WTC11 (cell line): ENCODE measurements around the gene SEC61A1. TPM values are rescaled to one million over a fixed set of nuclear protein-coding genes. Genes with fewer than 3 reads are reported as not detected.
A peak's percentile ranks its signal among the peaks of the same experiment; 100 is the strongest.

Source experiments
- ATAC-seq: fragments of 200-7000 bp; cut with Tn5 transposase; 2 replicates; pipeline ENCODE4 v1.10.0; 2021; ENCODE audit warnings: mild to moderate bottlenecking, moderate library complexity
- CTCF ChIA-PET: fragments of 300-600 bp; sonication (Branson Sonifier 250); formaldehyde crosslinking; loops from one replicate; lab custom pipeline; 2021; ENCODE audit warnings: antibody characterized with exemption; lab: Charles Lee
- POLR2A ChIA-PET: fragments of 350-600 bp; sonication (Branson Sonifier 250); formaldehyde crosslinking; loops from one replicate; lab custom pipeline; 2021; ENCODE audit warnings: antibody characterized with exemption; lab: Charles Lee
- DNase-seq: peaks from one replicate; pipeline ENCODE4 v3.0.0; 2021; ENCODE audit warnings: low spot score
- H3K27ac Mint-ChIP-seq: 2 replicates; pipeline ENCODE4 v1.8.0; 2021; ENCODE audit warnings: mixed read lengths
- H3K27me3 Mint-ChIP-seq: 2 replicates; pipeline ENCODE4 v1.8.0; 2021; ENCODE audit warnings: low read depth, mild to moderate bottlenecking, moderate library complexity, mixed read lengths
- H3K36me3 Mint-ChIP-seq: 2 replicates; pipeline ENCODE4 v1.8.0; 2021; ENCODE audit warnings: mixed read lengths
- H3K4me1 Mint-ChIP-seq: 2 replicates; pipeline ENCODE4 v1.8.0; 2022; ENCODE audit warnings: mixed read lengths
- H3K4me3 Mint-ChIP-seq: 2 replicates; pipeline ENCODE4 v1.8.0; 2021; ENCODE audit warnings: mild to moderate bottlenecking, moderate library complexity, mixed read lengths
- H3K9me3 Mint-ChIP-seq: 2 replicates; pipeline ENCODE4 v1.8.0; 2021; ENCODE audit warnings: mixed read lengths
- ARID4B ChIP-seq: sonication (generic); formaldehyde crosslinking; IDR thresholded peaks from 2 replicates; pipeline ENCODE4 v1.8.0; 2023; ENCODE audit warnings: missing genetic modification reagents, mild to moderate bottlenecking, borderline replicate concordance
- ESRRA ChIP-seq: sonication (generic); formaldehyde crosslinking; IDR thresholded peaks from 2 replicates; pipeline ENCODE4 v1.8.1; 2022; ENCODE audit warnings: mild to moderate bottlenecking, missing genetic modification reagents, borderline replicate concordance
- ETV6 ChIP-seq: sonication (generic); formaldehyde crosslinking; IDR thresholded peaks from 2 replicates; pipeline ENCODE4 v1.8.1; 2022; ENCODE audit warnings: mild to moderate bottlenecking, missing genetic modification reagents
- FOXK1 ChIP-seq: sonication (generic); formaldehyde crosslinking; IDR thresholded peaks from 2 replicates; pipeline ENCODE4 v1.8.0; 2022; ENCODE audit warnings: mild to moderate bottlenecking, moderate library complexity, missing genetic modification reagents
- FOXP1 ChIP-seq: sonication (generic); formaldehyde crosslinking; IDR thresholded peaks from 2 replicates; pipeline ENCODE4 v1.8.0; 2022; ENCODE audit warnings: missing genetic modification reagents, mild to moderate bottlenecking, moderate library complexity, borderline replicate concordance
- GRHL2 ChIP-seq: fragments of 250-450 bp; sonication (Bioruptor Pico); IDR thresholded peaks from 2 replicates; pipeline ENCODE4 v1.8.0; 2022; ENCODE audit warnings: mild to moderate bottlenecking, moderate library complexity; ENCODE audit not compliant: insufficient replicate concordance, severe bottlenecking
- GTF2I ChIP-seq: fragments of 250-450 bp; sonication (Bioruptor Pico); conservative IDR thresholded peaks from 2 replicates; pipeline ENCODE4 v1.4.0; 2021; ENCODE audit warnings: mild to moderate bottlenecking
- JAZF1 ChIP-seq: fragments of 250-450 bp; sonication (Bioruptor Pico); IDR thresholded peaks from 2 replicates; pipeline ENCODE4 v1.9.0; 2021; ENCODE audit warnings: moderate library complexity, mild to moderate bottlenecking, inconsistent platforms
- NFE2L1 ChIP-seq: sonication (generic); formaldehyde crosslinking; IDR thresholded peaks from 2 replicates; pipeline ENCODE4 v1.8.1; 2023; ENCODE audit warnings: missing genetic modification reagents
- NR2C2 ChIP-seq: sonication (generic); formaldehyde crosslinking; IDR thresholded peaks from 2 replicates; pipeline ENCODE4 v1.8.0; 2022; ENCODE audit warnings: mild to moderate bottlenecking, missing genetic modification reagents
- PRRX2 ChIP-seq: fragments of 250-450 bp; sonication (Bioruptor Pico); IDR thresholded peaks from 2 replicates; pipeline ENCODE4 v1.8.0; 2021; ENCODE audit warnings: mild to moderate bottlenecking
- RORB ChIP-seq: fragments of 250-450 bp; sonication (Bioruptor Pico); IDR thresholded peaks from 2 replicates; pipeline ENCODE4 v1.9.0; 2021; ENCODE audit warnings: mild to moderate bottlenecking
- SOX15 ChIP-seq: fragments of 250-450 bp; sonication (Bioruptor Pico); IDR thresholded peaks from 2 replicates; pipeline ENCODE4 v1.9.0; 2021; ENCODE audit warnings: mild to moderate bottlenecking
- SP1 ChIP-seq: sonication (generic); formaldehyde crosslinking; conservative IDR thresholded peaks from 2 replicates; pipeline ENCODE4 v1.8.1; 2022; ENCODE audit warnings: missing genetic modification reagents
- ZBTB21 ChIP-seq: sonication (generic); formaldehyde crosslinking; IDR thresholded peaks from 2 replicates; pipeline ENCODE4 v1.8.1; 2023; ENCODE audit warnings: mild to moderate bottlenecking, missing genetic modification reagents, borderline replicate concordance
- ZNF671 ChIP-seq: fragments of 250-450 bp; sonication (Bioruptor Pico); IDR thresholded peaks from 2 replicates; pipeline ENCODE4 v1.8.0; 2021; ENCODE audit warnings: mild to moderate bottlenecking
- ZSCAN18 ChIP-seq: fragments of 250-450 bp; sonication (Bioruptor Pico); IDR thresholded peaks from 2 replicates; pipeline ENCODE4 v2.1.2; 2022; ENCODE audit warnings: mild to moderate bottlenecking, moderate library complexity
- total RNA-seq: library from RNA; stranded (reverse); gene quantifications from 3 replicates; pipeline ENCODE4 v1.2.3, GENCODE V29; 2021
- TF ChIP-seq, protein P1 (sequence below): sonication (generic); formaldehyde crosslinking; IDR thresholded peaks from 2 replicates; pipeline ENCODE4 v1.8.1; 2023; ENCODE audit warnings: mild to moderate bottlenecking, missing genetic modification reagents
- TF ChIP-seq, protein P2 (sequence below): sonication (generic); formaldehyde crosslinking; IDR thresholded peaks from 2 replicates; pipeline ENCODE4 v1.8.0; 2022; ENCODE audit warnings: mild to moderate bottlenecking, missing genetic modification reagents
- TF ChIP-seq, protein P3 (sequence below): fragments of 200-600 bp; IDR thresholded peaks from 2 replicates; pipeline ENCODE4 v1.8.0; 2022; ENCODE audit warnings: antibody characterized with exemption

SEC61A1 gene
- total RNA-seq, 1 experiment from 2014 or later: 152 TPM

DNA sequence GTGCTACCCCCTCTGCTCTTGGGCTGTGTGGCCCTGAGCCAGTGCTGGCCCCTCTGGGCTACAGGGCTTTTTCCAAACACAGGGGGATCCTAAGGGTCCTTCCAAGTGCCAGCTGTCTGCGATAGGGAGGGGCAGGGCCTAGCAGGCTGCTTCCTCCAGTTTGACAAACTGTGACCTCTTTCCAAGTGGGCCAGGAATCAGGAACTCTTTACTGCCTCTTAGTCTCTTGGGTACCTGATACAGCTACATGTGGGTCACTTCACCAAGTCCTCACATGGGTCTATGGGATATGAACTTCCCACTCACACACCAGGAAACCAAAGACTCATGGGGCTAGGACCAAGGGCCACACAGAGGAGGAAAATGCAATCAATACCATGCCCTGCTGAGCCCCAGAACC is 25.4 kb downstream of the SEC61A1 start:
- no peaks in the 10 kb centered on the region for H3K9me3 Mint-ChIP-seq
- no peak for DNase-seq
- peaks cover 36% of the 10 kb centered on the region for H3K36me3 Mint-ChIP-seq
- ATAC-seq: no peak
- H3K27ac Mint-ChIP-seq: peak overlapping the region; percentile 63
- ChIA-PET CTCF (interaction anchor here (0.7 to 4.7 kb wide), 2 partner anchors 16 to 56 kb away, joined by 4 to 34 read pairs; no protein-coding TSS in a partner anchor), POLR2A (no interaction called here)
- no peak for TF ChIP-seq FOXK1 (CRISPR knock-in tag)
- TF ChIP-seq, protein P1, sequence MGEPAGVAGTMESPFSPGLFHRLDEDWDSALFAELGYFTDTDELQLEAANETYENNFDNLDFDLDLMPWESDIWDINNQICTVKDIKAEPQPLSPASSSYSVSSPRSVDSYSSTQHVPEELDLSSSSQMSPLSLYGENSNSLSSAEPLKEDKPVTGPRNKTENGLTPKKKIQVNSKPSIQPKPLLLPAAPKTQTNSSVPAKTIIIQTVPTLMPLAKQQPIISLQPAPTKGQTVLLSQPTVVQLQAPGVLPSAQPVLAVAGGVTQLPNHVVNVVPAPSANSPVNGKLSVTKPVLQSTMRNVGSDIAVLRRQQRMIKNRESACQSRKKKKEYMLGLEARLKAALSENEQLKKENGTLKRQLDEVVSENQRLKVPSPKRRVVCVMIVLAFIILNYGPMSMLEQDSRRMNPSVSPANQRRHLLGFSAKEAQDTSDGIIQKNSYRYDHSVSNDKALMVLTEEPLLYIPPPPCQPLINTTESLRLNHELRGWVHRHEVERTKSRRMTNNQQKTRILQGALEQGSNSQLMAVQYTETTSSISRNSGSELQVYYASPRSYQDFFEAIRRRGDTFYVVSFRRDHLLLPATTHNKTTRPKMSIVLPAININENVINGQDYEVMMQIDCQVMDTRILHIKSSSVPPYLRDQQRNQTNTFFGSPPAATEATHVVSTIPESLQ (CRISPR knock-in tag): no peak
- no peaks in the 10 kb centered on the region; the same call in 1 of the 2 replicates for H3K27me3 Mint-ChIP-seq
- H3K4me1 Mint-ChIP-seq: peaks cover 12% of the 10 kb centered on the region
- H3K4me3 Mint-ChIP-seq: peak overlapping the region; percentile 39

DNA sequence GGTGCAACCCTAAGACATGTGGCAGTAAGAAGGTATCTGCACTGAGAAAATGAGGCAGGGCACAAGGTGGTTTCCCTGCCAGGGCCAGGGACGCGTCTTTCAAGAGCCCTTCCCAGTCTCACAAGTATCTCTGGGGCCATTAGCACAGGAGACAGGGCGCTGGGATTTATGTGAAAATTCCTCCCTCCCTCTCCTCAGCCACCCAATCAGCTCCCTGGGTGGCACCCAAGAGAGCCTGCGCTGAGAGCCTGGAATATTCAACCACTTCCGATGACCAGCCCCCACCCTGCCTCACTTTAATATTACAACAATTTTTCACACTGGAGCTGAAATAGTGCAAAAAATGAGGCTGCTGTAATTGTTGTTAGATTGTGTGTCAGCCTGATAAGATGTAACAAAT is 26.1 kb downstream of the SEC61A1 start:
- Mint-ChIP-seq H3K27me3 (no peaks in the 10 kb centered on the region; the same call in 1 of the 2 replicates), H3K4me3 (no peak overlapping the region), H3K27ac (no peak overlapping the region), H3K36me3 (peaks cover 42% of the 10 kb centered on the region), H3K9me3 (no peaks in the 10 kb centered on the region), H3K4me1 (peaks cover 12% of the 10 kb centered on the region)
- CTCF ChIA-PET: interaction anchor here (0.6 to 4.7 kb wide), 2 partner anchors 16 to 385 kb away, joined by 3 to 34 read pairs; no protein-coding TSS in a partner anchor
- DNase-seq (no peak), ATAC-seq (no peak)
- POLR2A ChIA-PET: no interaction called here
- TF ChIP-seq GTF2I (CRISPR knock-in tag): no peak
- TF ChIP-seq SOX15 (CRISPR knock-in tag): no peak
- no peak for TF ChIP-seq SP1
- no peak for TF ChIP-seq GRHL2
- no peak for TF ChIP-seq PRRX2
- TF ChIP-seq JAZF1 (CRISPR knock-in tag): no peak
- TF ChIP-seq NFE2L1: no peak
- no peak for TF ChIP-seq RORB

DNA sequence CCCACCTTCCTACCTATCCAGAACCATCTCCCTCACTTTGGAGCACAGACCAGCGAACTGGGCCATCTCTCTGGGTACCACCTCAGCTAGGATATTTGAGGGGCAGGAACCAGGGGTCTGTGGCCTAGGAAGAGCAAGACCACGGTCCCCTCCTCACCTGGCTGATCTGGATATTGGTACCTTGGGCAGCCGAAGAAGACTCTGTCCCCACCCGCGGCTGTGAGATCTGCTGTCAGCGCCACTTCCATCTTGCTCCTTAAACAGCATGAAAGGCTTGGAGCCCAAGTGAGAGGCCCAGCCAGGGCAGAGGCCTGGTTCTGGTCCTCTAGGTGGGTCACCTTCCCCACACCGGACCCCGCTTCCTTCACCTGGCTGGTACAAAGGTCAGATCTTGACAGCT is 26.6 kb downstream of the SEC61A1 start:
- ChIA-PET CTCF (interaction anchor here (4.7 kb wide), 1 partner anchor 15 kb away, joined by 34 read pairs; no protein-coding TSS in a partner anchor), POLR2A (no interaction called here)
- Mint-ChIP-seq H3K27me3 (no peaks in the 10 kb centered on the region; the same call in 1 of the 2 replicates), H3K4me1 (peaks cover 12% of the 10 kb centered on the region), H3K36me3 (peaks cover 42% of the 10 kb centered on the region), H3K9me3 (no peaks in the 10 kb centered on the region), H3K4me3 (no peak overlapping the region), H3K27ac (no peak overlapping the region)
- TF ChIP-seq ESRRA (CRISPR knock-in tag): no peak
- DNase-seq (no peak), ATAC-seq (no peak)

GRCh38 chr3:128079823-128080222 is 27.6 kb downstream of the SEC61A1 start:
- no peak for DNase-seq
- Mint-ChIP-seq H3K9me3 (no peaks in the 10 kb centered on the region), H3K36me3 (peaks cover 48% of the 10 kb centered on the region), H3K4me1 (peaks cover 11% of the 10 kb centered on the region), H3K27ac (no peak overlapping the region), H3K4me3 (no peak overlapping the region), H3K27me3 (no peaks in the 10 kb centered on the region; the same call in 1 of the 2 replicates)
- ChIA-PET POLR2A (no interaction called here), CTCF (interaction anchor here (4.7 kb wide), 1 partner anchor 14 kb away, joined by 34 read pairs; no protein-coding TSS in a partner anchor)
- no peak for ATAC-seq
- TF ChIP-seq FOXP1 (CRISPR knock-in tag): no peak
- no peak for TF ChIP-seq RORB
- TF ChIP-seq NR2C2 (CRISPR knock-in tag): no peak
- TF ChIP-seq ZSCAN18 (CRISPR knock-in tag): no peak
- no peak for TF ChIP-seq ZBTB21
- TF ChIP-seq, protein P2, sequence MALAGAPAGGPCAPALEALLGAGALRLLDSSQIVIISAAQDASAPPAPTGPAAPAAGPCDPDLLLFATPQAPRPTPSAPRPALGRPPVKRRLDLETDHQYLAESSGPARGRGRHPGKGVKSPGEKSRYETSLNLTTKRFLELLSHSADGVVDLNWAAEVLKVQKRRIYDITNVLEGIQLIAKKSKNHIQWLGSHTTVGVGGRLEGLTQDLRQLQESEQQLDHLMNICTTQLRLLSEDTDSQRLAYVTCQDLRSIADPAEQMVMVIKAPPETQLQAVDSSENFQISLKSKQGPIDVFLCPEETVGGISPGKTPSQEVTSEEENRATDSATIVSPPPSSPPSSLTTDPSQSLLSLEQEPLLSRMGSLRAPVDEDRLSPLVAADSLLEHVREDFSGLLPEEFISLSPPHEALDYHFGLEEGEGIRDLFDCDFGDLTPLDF (CRISPR knock-in tag): no peak
- TF ChIP-seq ETV6 (CRISPR knock-in tag): no peak
- TF ChIP-seq ZNF671: no peak
- TF ChIP-seq ARID4B (CRISPR knock-in tag): no peak
- TF ChIP-seq, protein P3, sequence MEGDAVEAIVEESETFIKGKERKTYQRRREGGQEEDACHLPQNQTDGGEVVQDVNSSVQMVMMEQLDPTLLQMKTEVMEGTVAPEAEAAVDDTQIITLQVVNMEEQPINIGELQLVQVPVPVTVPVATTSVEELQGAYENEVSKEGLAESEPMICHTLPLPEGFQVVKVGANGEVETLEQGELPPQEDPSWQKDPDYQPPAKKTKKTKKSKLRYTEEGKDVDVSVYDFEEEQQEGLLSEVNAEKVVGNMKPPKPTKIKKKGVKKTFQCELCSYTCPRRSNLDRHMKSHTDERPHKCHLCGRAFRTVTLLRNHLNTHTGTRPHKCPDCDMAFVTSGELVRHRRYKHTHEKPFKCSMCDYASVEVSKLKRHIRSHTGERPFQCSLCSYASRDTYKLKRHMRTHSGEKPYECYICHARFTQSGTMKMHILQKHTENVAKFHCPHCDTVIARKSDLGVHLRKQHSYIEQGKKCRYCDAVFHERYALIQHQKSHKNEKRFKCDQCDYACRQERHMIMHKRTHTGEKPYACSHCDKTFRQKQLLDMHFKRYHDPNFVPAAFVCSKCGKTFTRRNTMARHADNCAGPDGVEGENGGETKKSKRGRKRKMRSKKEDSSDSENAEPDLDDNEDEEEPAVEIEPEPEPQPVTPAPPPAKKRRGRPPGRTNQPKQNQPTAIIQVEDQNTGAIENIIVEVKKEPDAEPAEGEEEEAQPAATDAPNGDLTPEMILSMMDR: no peak
